ENCODE results near the gene USP13.

USP13 gene

DNA sequence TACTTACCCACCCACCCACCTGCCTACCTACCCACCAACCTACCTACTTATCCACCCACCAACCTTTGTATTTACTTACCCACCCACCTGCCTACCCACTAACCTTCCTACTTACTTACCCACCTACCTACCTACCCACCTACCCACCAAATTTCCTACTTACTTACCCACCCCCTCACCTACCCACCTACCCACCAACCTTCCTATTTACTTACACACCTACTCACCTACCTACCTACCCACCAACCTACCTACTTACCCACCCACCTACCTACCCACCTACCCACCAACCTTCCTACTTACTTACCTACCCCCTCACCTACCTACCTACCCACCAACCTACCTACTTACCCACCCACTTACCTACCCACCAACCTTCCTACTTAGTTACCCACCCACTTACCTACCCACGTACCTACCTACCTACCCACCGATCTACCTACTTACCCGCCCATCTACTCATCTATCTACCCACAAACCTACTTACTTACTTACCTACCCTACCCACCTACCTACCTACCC is 179.6 kb downstream of the USP13 start:
- no peak for DNase-seq
- no peak for TF ChIP-seq GATA1 (IDR thresholded peaks at IDR 0.05; ENCODE audit: low read depth, low read length)
- no peak for TF ChIP-seq POLR2A (IDR thresholded peaks at IDR 0.05; ENCODE audit: low read length)

DNA sequence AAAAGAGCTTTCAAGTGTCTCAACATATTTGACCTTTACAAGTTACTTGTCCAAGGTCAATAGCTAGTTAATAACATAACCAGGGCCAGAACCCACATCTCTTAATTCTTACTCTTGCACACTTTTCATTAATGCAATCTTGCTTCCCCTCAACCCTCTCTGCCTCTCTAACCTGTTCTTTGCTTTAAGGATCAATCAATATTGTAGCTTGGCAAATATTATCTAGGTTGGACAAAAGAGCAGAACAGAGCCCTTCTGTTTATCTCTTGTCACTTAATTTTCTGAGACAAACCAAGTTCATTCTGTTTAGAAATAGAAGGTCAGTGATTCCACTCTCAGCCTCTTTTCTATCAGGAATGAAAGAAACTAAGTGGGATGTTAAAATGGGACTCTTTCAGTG is 180.5 kb downstream of the USP13 start:
- TF ChIP-seq POLR2A (IDR thresholded peaks at IDR 0.05; ENCODE audit: low read length) (no peak), GATA1 (IDR thresholded peaks at IDR 0.05; ENCODE audit: low read depth, low read length) (no peak)
- no peak for DNase-seq

DNA sequence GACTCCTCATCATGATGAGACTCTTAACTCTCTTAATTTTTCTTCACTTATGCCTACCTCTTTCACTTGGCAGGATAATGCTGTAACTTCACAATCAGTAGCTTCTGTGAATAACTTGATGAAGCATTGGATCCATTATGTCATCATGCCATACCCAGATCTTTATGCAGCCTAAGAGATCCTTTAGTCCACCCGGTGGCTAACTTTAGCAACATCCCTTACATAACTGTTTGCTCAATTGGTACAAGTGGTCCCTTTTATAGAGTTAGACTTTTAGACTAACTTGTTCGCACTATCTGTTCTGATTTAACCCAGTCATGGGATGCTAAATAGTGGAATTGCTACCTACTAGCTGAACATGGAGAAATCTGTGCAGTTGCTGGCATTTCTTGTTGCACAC is 184.5 kb downstream of the USP13 start:
- peak in 1 of 2 experiments; percentile 4 for DNase-seq
- TF ChIP-seq GATA1 (IDR thresholded peaks at IDR 0.05; ENCODE audit: low read depth, low read length): no peak
- no peak for TF ChIP-seq POLR2A (IDR thresholded peaks at IDR 0.05; ENCODE audit: low read length)

Data from erythroblast (primary cell).